ENCODE data around the gene TMEM38B.

Gene TMEM38B

DNA sequence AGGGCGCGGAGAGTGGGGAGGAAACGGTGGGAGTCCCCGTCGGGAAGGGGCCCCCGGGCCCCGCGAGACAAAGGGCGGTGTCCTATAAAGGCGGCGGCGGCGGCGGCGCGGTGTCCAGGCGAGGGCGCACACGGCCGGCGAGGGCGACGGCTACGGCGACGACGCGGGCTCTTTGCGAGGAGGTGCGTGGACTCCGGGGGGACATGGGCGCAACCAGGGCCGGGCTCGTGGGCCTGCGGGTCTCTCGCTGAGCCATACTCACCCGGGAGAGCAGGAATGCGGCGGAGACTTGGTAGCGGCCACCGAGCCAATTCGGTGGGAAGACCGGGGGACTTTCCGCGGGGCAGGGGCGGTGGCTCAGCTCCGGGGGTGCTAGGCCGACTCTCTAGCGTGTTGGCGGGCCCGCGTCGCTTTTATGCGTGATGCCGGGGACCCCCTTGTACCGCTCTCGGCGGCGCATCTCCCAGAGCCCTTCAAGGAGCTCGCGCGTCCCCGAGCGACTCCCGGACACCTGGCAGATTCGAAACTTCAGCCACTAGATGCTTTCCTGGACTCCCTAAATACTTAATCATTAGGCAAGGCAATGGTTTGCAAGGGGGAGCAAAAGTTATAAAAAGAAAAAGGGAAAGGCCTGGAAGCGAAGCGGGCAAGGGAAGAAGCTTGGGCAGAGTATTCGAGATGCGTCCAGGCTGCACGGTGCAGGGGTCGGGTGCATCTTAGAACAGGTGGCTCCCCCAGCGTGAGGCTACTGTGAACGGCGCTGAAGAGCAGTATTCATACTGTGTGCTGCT is 38.0 kb upstream of the TMEM38B start:
- H3K4me3 ChIP-seq (ENCODE audit: low read depth, low read length) = peak overlapping the region; percentile 53
- no peaks in the 10 kb centered on the region for H3K36me3 ChIP-seq (replicated peaks)
- H3K27me3 ChIP-seq (replicated peaks) = no peaks in the 10 kb centered on the region
- in situ Hi-C loops (cut with HindIII; ENCODE audit: low pct_ligation_motif_present, low sequenced_read_pairs) = no loop called here
- TF ChIP-seq, protein P1, sequence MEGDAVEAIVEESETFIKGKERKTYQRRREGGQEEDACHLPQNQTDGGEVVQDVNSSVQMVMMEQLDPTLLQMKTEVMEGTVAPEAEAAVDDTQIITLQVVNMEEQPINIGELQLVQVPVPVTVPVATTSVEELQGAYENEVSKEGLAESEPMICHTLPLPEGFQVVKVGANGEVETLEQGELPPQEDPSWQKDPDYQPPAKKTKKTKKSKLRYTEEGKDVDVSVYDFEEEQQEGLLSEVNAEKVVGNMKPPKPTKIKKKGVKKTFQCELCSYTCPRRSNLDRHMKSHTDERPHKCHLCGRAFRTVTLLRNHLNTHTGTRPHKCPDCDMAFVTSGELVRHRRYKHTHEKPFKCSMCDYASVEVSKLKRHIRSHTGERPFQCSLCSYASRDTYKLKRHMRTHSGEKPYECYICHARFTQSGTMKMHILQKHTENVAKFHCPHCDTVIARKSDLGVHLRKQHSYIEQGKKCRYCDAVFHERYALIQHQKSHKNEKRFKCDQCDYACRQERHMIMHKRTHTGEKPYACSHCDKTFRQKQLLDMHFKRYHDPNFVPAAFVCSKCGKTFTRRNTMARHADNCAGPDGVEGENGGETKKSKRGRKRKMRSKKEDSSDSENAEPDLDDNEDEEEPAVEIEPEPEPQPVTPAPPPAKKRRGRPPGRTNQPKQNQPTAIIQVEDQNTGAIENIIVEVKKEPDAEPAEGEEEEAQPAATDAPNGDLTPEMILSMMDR (IDR thresholded peaks at IDR 0.05; ENCODE audit: low read depth, low read length, missing control alignments) = no peak
- H3K27ac ChIP-seq = no peak overlapping the region
- DNase-seq = no peak

DNA sequence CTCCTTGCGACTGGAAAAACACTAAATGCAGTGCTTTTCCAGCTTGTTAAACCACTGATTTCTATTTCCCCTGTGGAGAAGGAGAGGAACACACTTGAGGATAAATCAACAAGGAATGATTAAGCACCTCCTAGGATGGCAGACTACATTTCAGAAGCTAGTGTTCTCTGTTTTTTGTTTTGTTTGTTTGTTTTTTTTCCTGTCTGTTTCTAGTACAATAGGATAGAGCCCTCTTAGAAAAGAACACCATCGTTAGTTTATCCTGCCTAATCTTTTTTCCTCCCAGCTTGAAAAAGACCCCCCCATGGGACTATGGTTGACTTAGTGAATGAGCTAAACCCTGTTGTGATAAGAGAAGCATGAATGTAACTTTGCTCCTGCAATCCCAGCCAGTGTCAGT is 36.0 kb upstream of the TMEM38B start:
- no peak for DNase-seq
- in situ Hi-C loops (cut with HindIII; ENCODE audit: low pct_ligation_motif_present, low sequenced_read_pairs) = no loop called here
- Histone ChIP-seq H3K4me3 (ENCODE audit: low read depth, low read length) (no peak overlapping the region), H3K36me3 (replicated peaks) (no peaks in the 10 kb centered on the region), H3K27ac (no peak overlapping the region), H3K27me3 (replicated peaks) (no peaks in the 10 kb centered on the region)
- TF ChIP-seq, protein P1 (IDR thresholded peaks at IDR 0.05; ENCODE audit: low read depth, low read length, missing control alignments) = no peak

DNA sequence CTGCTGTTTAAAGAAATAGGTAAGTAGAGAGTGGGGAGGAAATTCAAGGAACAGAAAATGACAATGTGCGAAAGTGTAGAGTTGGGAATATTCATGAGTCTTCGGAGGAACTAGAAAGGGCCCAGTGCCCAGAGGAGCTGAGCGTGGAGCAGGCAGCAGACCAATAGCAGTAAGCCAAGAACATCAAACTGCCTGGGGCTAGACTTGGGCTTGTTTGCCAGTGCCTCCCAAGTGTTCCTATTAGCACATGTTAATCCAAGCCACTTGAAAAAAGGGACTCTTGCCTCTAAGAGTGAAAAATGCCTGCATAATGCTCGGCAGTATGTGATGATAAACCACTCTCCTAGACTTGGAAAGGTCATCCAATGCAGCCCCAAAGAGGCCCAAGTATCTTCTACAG is 33.3 kb upstream of the TMEM38B start:
- in situ Hi-C loops (cut with HindIII; ENCODE audit: low pct_ligation_motif_present, low sequenced_read_pairs) = no loop called here
- Histone ChIP-seq H3K4me3 (ENCODE audit: low read depth, low read length) (no peak overlapping the region), H3K27ac (no peak overlapping the region), H3K27me3 (replicated peaks) (no peaks in the 10 kb centered on the region), H3K36me3 (replicated peaks) (no peaks in the 10 kb centered on the region)
- TF ChIP-seq, protein P1 (IDR thresholded peaks at IDR 0.05; ENCODE audit: low read depth, low read length, missing control alignments) = no peak
- no peak for DNase-seq

DNA sequence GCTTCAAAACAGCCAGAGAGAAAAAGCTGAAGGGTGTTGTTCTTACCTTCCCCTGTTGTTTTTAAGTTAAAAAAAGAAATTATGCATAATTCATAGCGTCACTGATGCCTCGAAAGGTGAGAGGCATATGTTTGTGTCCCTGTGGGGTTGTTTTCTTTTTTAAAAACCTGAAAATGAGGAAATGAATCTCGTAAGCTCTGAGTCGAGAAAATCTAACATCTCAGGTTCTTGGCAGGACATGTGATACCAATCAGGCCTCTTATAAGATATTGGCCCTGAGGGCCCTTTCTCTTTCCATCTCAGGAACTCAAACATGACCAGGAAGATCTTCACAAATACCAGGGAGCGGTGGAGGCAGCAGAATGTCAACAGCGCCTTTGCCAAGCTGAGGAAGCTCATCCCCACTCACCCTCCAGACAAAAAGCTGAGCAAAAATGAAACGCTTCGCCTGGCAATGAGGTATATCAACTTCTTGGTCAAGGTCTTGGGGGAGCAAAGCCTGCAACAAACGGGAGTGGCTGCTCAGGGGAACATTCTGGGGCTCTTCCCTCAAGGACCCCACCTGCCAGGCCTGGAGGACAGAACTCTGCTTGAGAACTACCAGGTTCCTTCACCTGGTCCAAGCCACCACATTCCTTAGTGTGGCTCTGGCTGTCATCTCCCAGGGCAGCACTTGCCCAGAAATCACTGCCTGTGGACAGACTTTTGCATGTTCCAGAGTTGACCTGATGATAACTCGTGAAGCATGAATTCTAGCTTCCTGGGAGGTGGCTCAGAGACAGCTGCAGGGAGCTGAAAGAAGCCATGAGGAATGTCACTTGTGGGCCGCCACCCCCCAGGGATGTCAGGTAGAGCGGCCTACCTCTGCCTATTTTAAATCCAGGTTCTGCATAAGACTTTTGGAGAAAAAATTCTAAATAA is 31.9 kb upstream of the TMEM38B start, which contains the start of gene TAL2:
Gene TAL2, plus strand, starts transcription at position 274 of the 921 bp plus-strand sequence. Its CDS starts 40 bp downstream, at position 314.
- Histone ChIP-seq H3K27ac (no peak within 1 kb of the TSS), H3K27me3 (replicated peaks) (no peaks in the 10 kb centered on the region), H3K36me3 (replicated peaks) (no peaks in the 10 kb centered on the region), H3K4me3 (ENCODE audit: low read depth, low read length) (no peak within 1 kb of the TSS)
- in situ Hi-C loops (cut with HindIII; ENCODE audit: low pct_ligation_motif_present, low sequenced_read_pairs) = no loop called here
- no peak for DNase-seq
- TF ChIP-seq, protein P1 (IDR thresholded peaks at IDR 0.05; ENCODE audit: low read depth, low read length, missing control alignments) = no peak

DNA sequence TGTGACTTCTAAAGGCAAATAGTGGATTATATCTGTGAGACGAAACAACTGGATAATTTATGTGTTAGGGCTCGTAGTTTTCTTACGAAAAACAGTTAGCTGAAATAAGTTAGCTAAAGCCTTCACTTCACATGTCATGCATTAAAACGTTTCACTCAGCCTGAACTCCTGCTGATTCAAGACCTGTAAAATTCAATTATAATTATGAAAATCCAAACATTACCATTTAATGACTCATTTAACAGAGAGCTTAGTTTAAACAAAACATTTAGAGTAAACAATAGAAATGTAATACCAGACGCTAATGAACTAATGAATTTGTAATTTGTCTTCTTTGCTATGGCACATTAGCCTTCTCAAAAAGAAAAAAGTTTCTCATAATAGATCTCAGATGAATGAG is 30.4 kb upstream of the TMEM38B start:
- in situ Hi-C loops (cut with HindIII; ENCODE audit: low pct_ligation_motif_present, low sequenced_read_pairs) = no loop called here
- DNase-seq = no peak

More for the DNA sequence above, 30.4 kb upstream of the TMEM38B start:
- no peak overlapping the region for H3K27ac ChIP-seq
- TF ChIP-seq, protein P1 (IDR thresholded peaks at IDR 0.05; ENCODE audit: low read depth, low read length, missing control alignments) = no peak
- no peak overlapping the region for H3K4me3 ChIP-seq (ENCODE audit: low read depth, low read length)
- H3K27me3 ChIP-seq (replicated peaks) = no peaks in the 10 kb centered on the region
- H3K36me3 ChIP-seq (replicated peaks) = no peaks in the 10 kb centered on the region

Measured in brain microvascular endothelial cell (primary cell).